SK-N-MC (cell line): ENCODE results near the gene TSPYL1.

Experiments used
- EZH2 ChIP-seq: fragments of 200-600 bp; sonication (generic); IDR thresholded peaks from one replicate; pipeline ENCODE4 v1.6.1; 2017; ENCODE audit warnings: antibody characterized with exemption
- FOXP2 ChIP-seq: optimal IDR thresholded peaks from 2 replicates; pipeline ENCODE3; 2011; ENCODE audit warnings: mild to moderate bottlenecking, moderate library complexity; ENCODE audit not compliant: insufficient read depth; ENCODE audit errors: extremely low read length, control extremely low read depth
- POLR2AphosphoS5 ChIP-seq: IDR thresholded peaks from 2 replicates; pipeline ENCODE4 v1.6.1; 2012; ENCODE audit warnings: mild to moderate bottlenecking, low read depth, low read length, borderline replicate concordance

DNA sequence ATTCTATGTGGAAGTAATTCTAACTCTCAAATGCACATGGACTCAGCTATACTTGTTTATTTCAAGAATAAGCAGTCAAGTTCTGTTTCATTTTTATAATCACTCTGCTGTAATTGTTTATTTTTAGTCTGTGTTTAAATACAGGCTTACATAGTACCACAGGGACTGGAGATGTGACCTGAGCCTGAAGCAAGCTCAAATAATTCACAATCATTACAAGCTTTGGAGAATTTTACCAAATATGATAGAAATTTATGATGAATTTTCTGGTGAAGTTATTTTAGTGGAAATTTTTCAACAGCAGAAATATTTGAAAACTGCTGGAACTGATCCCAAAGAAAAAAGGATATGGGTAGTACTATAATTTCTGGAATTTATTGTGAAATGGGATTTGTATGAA lies 49.4 kb upstream of the TSPYL1 start:
- TF ChIP-seq POLR2AphosphoS5, result no peak
- TF ChIP-seq EZH2, result no peak
- no peak for TF ChIP-seq FOXP2
